DMS53 (cell line): ENCODE data around the gene ZNF253.
"Not testable (repeated sequence)": the region's sequence is repeated elsewhere in the genome, so short reads cannot be mapped to it uniquely, and the experiment has no call there.

ENCODE experiments used
- DNase-seq: peaks from one replicate; lab custom pipeline; 2025; lab: John Stamatoyannopoulos, UW

ZNF253 gene

GRCh38 chr19:19900139-19900728 is 34.6 kb downstream of the ZNF253 start:
- peak; percentile 59 for DNase-seq

GRCh38 chr19:19900729-19901444 is 35.2 kb downstream of the ZNF253 start, which contains the start of gene ZNF93:
TSS of gene ZNF93 (plus strand) at chr19:19900946. CDS start at chr19:19901089, 143 bp downstream.
- DNase-seq, result peak; percentile 98

GRCh38 chr19:19907551-19907950 is 41.9 kb downstream of the ZNF253 start:
- DNase-seq, result not testable (repeated sequence)

GRCh38 chr19:19909654-19910053 is 44.0 kb downstream of the ZNF253 start:
- no peak for DNase-seq

- DNase-seq, result peak; percentile 36
These were observed 45.5 kb downstream of the ZNF253 start for GRCh38 chr19:19911150-19911549.

GRCh38 chr19:19914596-19914995 is 48.9 kb downstream of the ZNF253 start:
- no peak for DNase-seq

GRCh38 chr19:19930417-19930816 is 64.7 kb downstream of the ZNF253 start:
- DNase-seq, result peak; percentile 57

- DNase-seq, result not testable (repeated sequence)
These were observed 68.0 kb downstream of the ZNF253 start for GRCh38 chr19:19933432-19934314.

- no peak for DNase-seq
These were observed 71.7 kb downstream of the ZNF253 start for GRCh38 chr19:19937403-19937802.

- DNase-seq, result no peak
These were observed 72.8 kb downstream of the ZNF253 start for GRCh38 chr19:19938449-19938848.

- DNase-seq, result no peak
These were observed 78.3 kb downstream of the ZNF253 start for GRCh38 chr19:19943848-19944582.
